ENCODE data around the gene PCCA.
"Not testable (repeated sequence)": the region's sequence is repeated elsewhere in the genome, so short reads cannot be mapped to it uniquely, and the experiment has no call there.

The PCCA gene

GRCh38 chr13:100088644-100089464 lies at the start of gene PCCA:
Gene PCCA (plus strand): TSS chr13:100089093. CDS start chr13:100089121, 28 bp downstream.
- DNase-seq (ENCODE audit: low read depth) = peak; percentile 72

GRCh38 chr13:100039740-100040139 lies 49.2 kb upstream of the PCCA start:
- peak; percentile 3 for DNase-seq (ENCODE audit: low read depth)

- DNase-seq (ENCODE audit: low read depth) = no peak
These were observed 48.7 kb upstream of the PCCA start for GRCh38 chr13:100040196-100040595.

- DNase-seq (ENCODE audit: low read depth) = no peak
These were observed 44.0 kb upstream of the PCCA start for GRCh38 chr13:100044936-100045335.

GRCh38 chr13:100045355-100045754 lies 43.5 kb upstream of the PCCA start:
- no peak for DNase-seq (ENCODE audit: low read depth)

- DNase-seq (ENCODE audit: low read depth) = no peak
These were observed 37.8 kb upstream of the PCCA start for GRCh38 chr13:100051070-100051469.

GRCh38 chr13:100059827-100060226 lies 29.1 kb upstream of the PCCA start:
- no peak for DNase-seq (ENCODE audit: low read depth)

- DNase-seq (ENCODE audit: low read depth) = no peak
These were observed 25.6 kb upstream of the PCCA start for GRCh38 chr13:100063333-100063732.

- DNase-seq (ENCODE audit: low read depth) = no peak
These were observed 25.0 kb upstream of the PCCA start for GRCh38 chr13:100063906-100064305.

- no peak for DNase-seq (ENCODE audit: low read depth)
These were observed 20.6 kb upstream of the PCCA start for GRCh38 chr13:100068133-100068931.

- DNase-seq (ENCODE audit: low read depth) = no peak
These were observed 19.6 kb upstream of the PCCA start for GRCh38 chr13:100069278-100069677.

GRCh38 chr13:100075700-100076587 lies 12.9 kb upstream of the PCCA start:
- DNase-seq (ENCODE audit: low read depth) = no peak

- not testable (repeated sequence) for DNase-seq (ENCODE audit: low read depth)
These were observed 9.9 kb upstream of the PCCA start for GRCh38 chr13:100079003-100079402.

- DNase-seq (ENCODE audit: low read depth) = not testable (repeated sequence)
These were observed 5.5 kb upstream of the PCCA start for GRCh38 chr13:100083401-100083800.

- no peak for DNase-seq (ENCODE audit: low read depth)
These were observed 635 bp upstream of the PCCA start for GRCh38 chr13:100088273-100088643.

GRCh38 chr13:100089465-100090032 lies 656 bp downstream of the PCCA start:
- DNase-seq (ENCODE audit: low read depth) = no peak

GRCh38 chr13:100090861-100091260 lies 2.0 kb downstream of the PCCA start:
- DNase-seq (ENCODE audit: low read depth) = no peak

- no peak for DNase-seq (ENCODE audit: low read depth)
These were observed 2.5 kb downstream of the PCCA start for GRCh38 chr13:100091391-100091790.

GRCh38 chr13:100092273-100092672 lies 3.4 kb downstream of the PCCA start:
- not testable (repeated sequence) for DNase-seq (ENCODE audit: low read depth)

GRCh38 chr13:100095498-100095897 lies 6.6 kb downstream of the PCCA start:
- DNase-seq (ENCODE audit: low read depth) = no peak

- DNase-seq (ENCODE audit: low read depth) = no peak
These were observed 7.6 kb downstream of the PCCA start for GRCh38 chr13:100096526-100096925.

GRCh38 chr13:100097821-100098220 lies 8.9 kb downstream of the PCCA start:
- DNase-seq (ENCODE audit: low read depth) = no peak

Measured in HS-27A (cell line).